SK-N-SH treated with all-trans-retinoic acid at 6 μM for 48 hours (cell line): ENCODE data around the gene ZNF391.

ENCODE experiments used
- ARNTL ChIP-seq: fragments of 450-650 bp; formaldehyde crosslinking; IDR thresholded peaks from 2 replicates; pipeline ENCODE4 v1.5.0; 2020; ENCODE audit warnings: low read depth, mild to moderate bottlenecking, moderate library complexity, borderline replicate concordance
- GLIS3 ChIP-seq: fragments of 250-450 bp; sonication (Bioruptor Pico); IDR thresholded peaks from 2 replicates; pipeline ENCODE4 v1.5.0; 2020; ENCODE audit warnings: mild to moderate bottlenecking, moderate library complexity
- ISL1 ChIP-seq: fragments of 250-450 bp; sonication (Bioruptor Pico); IDR thresholded peaks from 2 replicates; pipeline ENCODE4 v2.1.2; 2022; ENCODE audit warnings: mild to moderate bottlenecking, moderate library complexity
- PPARA ChIP-seq: fragments of 250-450 bp; sonication (Bioruptor Pico); IDR thresholded peaks from 2 replicates; pipeline ENCODE4 v1.5.0; 2020; ENCODE audit warnings: mild to moderate bottlenecking, borderline replicate concordance
- RARB ChIP-seq: fragments of 250-450 bp; sonication (Bioruptor Pico); IDR thresholded peaks from 2 replicates; pipeline ENCODE4 v1.8.0; 2021; ENCODE audit warnings: mild to moderate bottlenecking, moderate library complexity
- TCF4 ChIP-seq: fragments of 250-450 bp; sonication (Bioruptor Pico); IDR thresholded peaks from 2 replicates; pipeline ENCODE4 v1.8.0; 2021; ENCODE audit warnings: mild to moderate bottlenecking, moderate library complexity, borderline replicate concordance
- TOX ChIP-seq: fragments of 250-450 bp; sonication (Bioruptor Pico); IDR thresholded peaks from 2 replicates; pipeline ENCODE4 v1.8.0; 2021; ENCODE audit warnings: mild to moderate bottlenecking, moderate library complexity, borderline replicate concordance
- ZC3H10 ChIP-seq: fragments of 250-450 bp; sonication (Bioruptor Pico); IDR thresholded peaks from 2 replicates; pipeline ENCODE4 v1.5.1; 2021; ENCODE audit warnings: mild to moderate bottlenecking, moderate library complexity
- ZFP30 ChIP-seq: fragments of 450-650 bp; formaldehyde crosslinking; IDR thresholded peaks from 2 replicates; pipeline ENCODE4 v1.5.0; 2022; ENCODE audit warnings: mild to moderate bottlenecking, moderate library complexity
- ZNF70 ChIP-seq: fragments of 450-650 bp; formaldehyde crosslinking; IDR thresholded peaks from 2 replicates; pipeline ENCODE4 v1.5.0; 2020; ENCODE audit warnings: mild to moderate bottlenecking, moderate library complexity
- ZNF8 ChIP-seq: fragments of 450-650 bp; formaldehyde crosslinking; IDR thresholded peaks from 2 replicates; pipeline ENCODE4 v1.5.0; 2020; ENCODE audit warnings: mild to moderate bottlenecking, moderate library complexity
- TF ChIP-seq, protein P1 (sequence below): fragments of 250-450 bp; sonication (Bioruptor Pico); IDR thresholded peaks from 2 replicates; pipeline ENCODE4 v1.8.0; 2020; ENCODE audit warnings: mild to moderate bottlenecking, moderate library complexity, borderline replicate concordance
- TF ChIP-seq, protein P2 (sequence below): fragments of 250-450 bp; sonication (Bioruptor Pico); IDR thresholded peaks from 2 replicates; pipeline ENCODE4 v1.5.0; 2020; ENCODE audit warnings: mild to moderate bottlenecking, moderate library complexity

DNA sequence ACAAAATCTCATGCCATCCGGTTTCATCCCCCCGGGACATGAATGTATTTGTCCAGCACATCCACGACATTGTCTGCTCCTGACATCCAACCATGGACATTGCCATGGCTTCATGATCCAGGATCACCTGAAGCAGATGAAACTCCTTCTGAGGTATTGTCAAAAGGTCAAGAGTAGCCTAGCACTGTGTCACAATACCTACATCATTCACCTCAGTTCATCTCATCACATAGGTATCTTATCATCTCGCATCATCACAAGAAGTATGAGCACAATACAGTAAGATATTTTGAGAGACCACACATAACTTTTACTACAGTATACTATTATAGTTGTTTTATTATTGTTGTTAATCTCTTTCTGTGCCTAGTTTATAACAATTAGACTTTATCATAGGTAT is 50.8 kb downstream of the ZNF391 start:
- TF ChIP-seq ZC3H10 (CRISPR knock-in tag) (no peak), ISL1 (CRISPR knock-in tag) (no peak), TCF4 (CRISPR knock-in tag) (no peak), TOX (CRISPR knock-in tag) (no peak), ZFP30 (CRISPR knock-in tag) (no peak), RARB (CRISPR knock-in tag) (no peak), ZNF70 (CRISPR knock-in tag) (no peak), PPARA (no peak), GLIS3 (CRISPR knock-in tag) (no peak), ZNF8 (no peak), ARNTL (no peak)
- TF ChIP-seq, protein P1, sequence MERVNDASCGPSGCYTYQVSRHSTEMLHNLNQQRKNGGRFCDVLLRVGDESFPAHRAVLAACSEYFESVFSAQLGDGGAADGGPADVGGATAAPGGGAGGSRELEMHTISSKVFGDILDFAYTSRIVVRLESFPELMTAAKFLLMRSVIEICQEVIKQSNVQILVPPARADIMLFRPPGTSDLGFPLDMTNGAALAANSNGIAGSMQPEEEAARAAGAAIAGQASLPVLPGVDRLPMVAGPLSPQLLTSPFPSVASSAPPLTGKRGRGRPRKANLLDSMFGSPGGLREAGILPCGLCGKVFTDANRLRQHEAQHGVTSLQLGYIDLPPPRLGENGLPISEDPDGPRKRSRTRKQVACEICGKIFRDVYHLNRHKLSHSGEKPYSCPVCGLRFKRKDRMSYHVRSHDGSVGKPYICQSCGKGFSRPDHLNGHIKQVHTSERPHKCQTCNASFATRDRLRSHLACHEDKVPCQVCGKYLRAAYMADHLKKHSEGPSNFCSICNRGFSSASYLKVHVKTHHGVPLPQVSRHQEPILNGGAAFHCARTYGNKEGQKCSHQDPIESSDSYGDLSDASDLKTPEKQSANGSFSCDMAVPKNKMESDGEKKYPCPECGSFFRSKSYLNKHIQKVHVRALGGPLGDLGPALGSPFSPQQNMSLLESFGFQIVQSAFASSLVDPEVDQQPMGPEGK (CRISPR knock-in tag), result no peak
- TF ChIP-seq, protein P2, sequence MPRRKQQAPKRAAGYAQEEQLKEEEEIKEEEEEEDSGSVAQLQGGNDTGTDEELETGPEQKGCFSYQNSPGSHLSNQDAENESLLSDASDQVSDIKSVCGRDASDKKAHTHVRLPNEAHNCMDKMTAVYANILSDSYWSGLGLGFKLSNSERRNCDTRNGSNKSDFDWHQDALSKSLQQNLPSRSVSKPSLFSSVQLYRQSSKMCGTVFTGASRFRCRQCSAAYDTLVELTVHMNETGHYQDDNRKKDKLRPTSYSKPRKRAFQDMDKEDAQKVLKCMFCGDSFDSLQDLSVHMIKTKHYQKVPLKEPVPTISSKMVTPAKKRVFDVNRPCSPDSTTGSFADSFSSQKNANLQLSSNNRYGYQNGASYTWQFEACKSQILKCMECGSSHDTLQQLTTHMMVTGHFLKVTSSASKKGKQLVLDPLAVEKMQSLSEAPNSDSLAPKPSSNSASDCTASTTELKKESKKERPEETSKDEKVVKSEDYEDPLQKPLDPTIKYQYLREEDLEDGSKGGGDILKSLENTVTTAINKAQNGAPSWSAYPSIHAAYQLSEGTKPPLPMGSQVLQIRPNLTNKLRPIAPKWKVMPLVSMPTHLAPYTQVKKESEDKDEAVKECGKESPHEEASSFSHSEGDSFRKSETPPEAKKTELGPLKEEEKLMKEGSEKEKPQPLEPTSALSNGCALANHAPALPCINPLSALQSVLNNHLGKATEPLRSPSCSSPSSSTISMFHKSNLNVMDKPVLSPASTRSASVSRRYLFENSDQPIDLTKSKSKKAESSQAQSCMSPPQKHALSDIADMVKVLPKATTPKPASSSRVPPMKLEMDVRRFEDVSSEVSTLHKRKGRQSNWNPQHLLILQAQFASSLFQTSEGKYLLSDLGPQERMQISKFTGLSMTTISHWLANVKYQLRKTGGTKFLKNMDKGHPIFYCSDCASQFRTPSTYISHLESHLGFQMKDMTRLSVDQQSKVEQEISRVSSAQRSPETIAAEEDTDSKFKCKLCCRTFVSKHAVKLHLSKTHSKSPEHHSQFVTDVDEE (CRISPR knock-in tag), result no peak
